Measurements from ENCODE around the gene EIF4A2.

GRCh38 chr3:186760897-186761447 is 22.4 kb upstream of the EIF4A2 start:
- TF ChIP-seq CTCF (IDR thresholded peaks at IDR 0.05; ENCODE audit: low read length) (no peak), EZH2 (IDR thresholded peaks at IDR 0.05; ENCODE audit: borderline replicate concordance, low read length) (no peak)
